ENCODE results near the gene BEST2.
A peak's percentile ranks its signal among the peaks of the same experiment; 100 is the strongest.

The BEST2 gene

GRCh38 chr19:12766051-12766521, 14.5 kb downstream of the BEST2 start:
- H3K27ac ChIP-seq, result no peak overlapping the region
- peak overlapping the region; percentile 59 for H3K4me3 ChIP-seq

GRCh38 chr19:12767150-12767549, 15.6 kb downstream of the BEST2 start:
- Histone ChIP-seq H3K4me3 (no peak overlapping the region), H3K4me2 (no peak overlapping the region), H3K9ac (no peak overlapping the region), H3K27ac (no peak overlapping the region), H4K20me1 (no peaks in the 10 kb centered on the region), H3K9me3 (no peaks in the 10 kb centered on the region), H3K4me1 (peaks cover 25% of the 10 kb centered on the region), H3K36me3 (peaks cover 30% of the 10 kb centered on the region), H3K27me3 (no peaks in the 10 kb centered on the region)
- no peak for TF ChIP-seq Cebpa-rat (IDR thresholded peaks at IDR 0.05)

More at GRCh38 chr19:12766051-12766521, 14.5 kb downstream of the BEST2 start:
- no peaks in the 10 kb centered on the region for H3K27me3 ChIP-seq
- peaks cover 30% of the 10 kb centered on the region for H3K36me3 ChIP-seq
- H3K9ac ChIP-seq, result peak overlapping the region; percentile 53; the same call in 1 of the 2 replicates
- H3K9me3 ChIP-seq, result no peaks in the 10 kb centered on the region
- no peak for TF ChIP-seq Cebpa-rat (IDR thresholded peaks at IDR 0.05)
- H3K4me1 ChIP-seq, result peaks cover 25% of the 10 kb centered on the region
- peak overlapping the region; percentile 80 for H3K4me2 ChIP-seq
- no peaks in the 10 kb centered on the region for H4K20me1 ChIP-seq

GRCh38 chr19:12767666-12768065, 16.1 kb downstream of the BEST2 start:
- no peak for TF ChIP-seq Cebpa-rat (IDR thresholded peaks at IDR 0.05)
- Histone ChIP-seq H3K27me3 (no peaks in the 10 kb centered on the region), H3K9ac (no peak overlapping the region), H3K4me1 (peaks cover 25% of the 10 kb centered on the region), H4K20me1 (no peaks in the 10 kb centered on the region), H3K9me3 (no peaks in the 10 kb centered on the region), H3K36me3 (peaks cover 28% of the 10 kb centered on the region), H3K4me2 (no peak overlapping the region), H3K27ac (no peak overlapping the region), H3K4me3 (no peak overlapping the region)

- no peaks in the 10 kb centered on the region for H3K9me3 ChIP-seq
- H3K27me3 ChIP-seq, result no peaks in the 10 kb centered on the region
- TF ChIP-seq Cebpa-rat (IDR thresholded peaks at IDR 0.05), result no peak
- peak overlapping the region; percentile 62; the same call in 1 of the 2 replicates for H3K27ac ChIP-seq
- H3K9ac ChIP-seq, result peak overlapping the region; percentile 52; the same call in 1 of the 2 replicates
- H3K4me2 ChIP-seq, result peak overlapping the region; percentile 88
- peak overlapping the region; percentile 36; the same call in 1 of the 2 replicates for H3K4me3 ChIP-seq
- H3K4me1 ChIP-seq, result peaks cover 36% of the 10 kb centered on the region
- peaks cover 13% of the 10 kb centered on the region; the same call in 1 of the 2 replicates for H3K36me3 ChIP-seq
- no peaks in the 10 kb centered on the region for H4K20me1 ChIP-seq
Measured at GRCh38 chr19:12769689-12770088, 18.1 kb downstream of the BEST2 start.

GRCh38 chr19:12770922-12771321, 19.3 kb downstream of the BEST2 start:
- H3K4me3 ChIP-seq, result no peak overlapping the region
- no peak overlapping the region for H3K9ac ChIP-seq
- TF ChIP-seq Cebpa-rat (IDR thresholded peaks at IDR 0.05), result no peak
- H3K36me3 ChIP-seq, result peaks cover 5% of the 10 kb centered on the region; the same call in 1 of the 2 replicates
- no peak overlapping the region for H3K27ac ChIP-seq
- no peaks in the 10 kb centered on the region for H3K27me3 ChIP-seq
- peaks cover 37% of the 10 kb centered on the region for H3K4me1 ChIP-seq
- no peaks in the 10 kb centered on the region for H3K9me3 ChIP-seq
- no peak overlapping the region for H3K4me2 ChIP-seq
- no peaks in the 10 kb centered on the region for H4K20me1 ChIP-seq

- H3K9me3 ChIP-seq, result no peaks in the 10 kb centered on the region
- H3K4me3 ChIP-seq, result no peak overlapping the region
- H3K9ac ChIP-seq, result no peak overlapping the region
- peaks cover 5% of the 10 kb centered on the region; the same call in 1 of the 2 replicates for H3K36me3 ChIP-seq
- peaks cover 37% of the 10 kb centered on the region for H3K4me1 ChIP-seq
- no peaks in the 10 kb centered on the region for H3K27me3 ChIP-seq
- H3K27ac ChIP-seq, result no peak overlapping the region
- no peaks in the 10 kb centered on the region for H4K20me1 ChIP-seq
- no peak for TF ChIP-seq Cebpa-rat (IDR thresholded peaks at IDR 0.05)
- H3K4me2 ChIP-seq, result no peak overlapping the region
Measured at GRCh38 chr19:12772323-12772722, 20.7 kb downstream of the BEST2 start.

GRCh38 chr19:12773571-12773970, 22.0 kb downstream of the BEST2 start:
- Histone ChIP-seq H3K27ac (no peak overlapping the region), H3K27me3 (no peaks in the 10 kb centered on the region), H3K9me3 (no peaks in the 10 kb centered on the region), H3K4me2 (no peak overlapping the region), H3K9ac (no peak overlapping the region), H3K4me3 (no peak overlapping the region), H3K4me1 (peaks cover 49% of the 10 kb centered on the region), H3K36me3 (no peaks in the 10 kb centered on the region), H4K20me1 (no peaks in the 10 kb centered on the region)
- no peak for TF ChIP-seq Cebpa-rat (IDR thresholded peaks at IDR 0.05)

GRCh38 chr19:12774588-12775555, 23.3 kb downstream of the BEST2 start, which contains the start of gene HOOK2:
Gene HOOK2 (minus strand): TSS chr19:12775552. CDS start chr19:12775449, 103 bp downstream.
- Histone ChIP-seq H3K4me2 (peak within 1 kb of the TSS; percentile 99), H3K4me1 (peaks cover 53% of the 10 kb centered on the region), H4K20me1 (no peaks in the 10 kb centered on the region), H3K27me3 (no peaks in the 10 kb centered on the region), H3K27ac (peak within 1 kb of the TSS; percentile 74), H3K36me3 (no peaks in the 10 kb centered on the region), H3K4me3 (peak within 1 kb of the TSS; percentile 82), H3K9ac (peak within 1 kb of the TSS; percentile 87), H3K9me3 (no peaks in the 10 kb centered on the region)
- TF ChIP-seq Cebpa-rat (IDR thresholded peaks at IDR 0.05), result no peak

GRCh38 chr19:12777217-12778016, 25.8 kb downstream of the BEST2 start:
- Histone ChIP-seq H3K4me2 (peak overlapping the region; percentile 99), H3K9me3 (no peaks in the 10 kb centered on the region), H3K9ac (peak overlapping the region; percentile 76), H3K27me3 (no peaks in the 10 kb centered on the region), H3K4me3 (peak overlapping the region; percentile 68), H4K20me1 (no peaks in the 10 kb centered on the region), H3K27ac (peak overlapping the region; percentile 83), H3K36me3 (no peaks in the 10 kb centered on the region), H3K4me1 (peaks cover 63% of the 10 kb centered on the region)
- no peak for TF ChIP-seq Cebpa-rat (IDR thresholded peaks at IDR 0.05)

All from BLaER1 (cell line).